ENCODE data around the gene MLPH.
A peak's percentile ranks its signal among the peaks of the same experiment; 100 is the strongest.

- TF ChIP-seq CTCF (IDR thresholded peaks at IDR 0.05) (no peak), EP300 (IDR thresholded peaks at IDR 0.05) (no peak), POLR2A (IDR thresholded peaks at IDR 0.05; ENCODE audit: low read depth) (no peak), POLR2AphosphoS5 (IDR thresholded peaks at IDR 0.05) (peak in 1 of 2 donors; percentile 16)
These were observed 3.9 kb upstream of the MLPH start for GRCh38 chr2:237483018-237483731.
